ENCODE measurements around the gene PLS3.

Gene PLS3

GRCh38 chrX:115573185-115573584 lies 12.2 kb downstream of the PLS3 start:
- DNase-seq = no peak

- no peak for DNase-seq
These were observed 15.7 kb downstream of the PLS3 start for GRCh38 chrX:115576676-115577075.

GRCh38 chrX:115579327-115579726 lies 18.4 kb downstream of the PLS3 start:
- DNase-seq = no peak

GRCh38 chrX:115579786-115580294 lies 18.9 kb downstream of the PLS3 start:
- no peak for DNase-seq

- DNase-seq = no peak
These were observed 21.0 kb downstream of the PLS3 start for GRCh38 chrX:115581759-115582615.

GRCh38 chrX:115582616-115583495 lies 21.9 kb downstream of the PLS3 start:
- DNase-seq = no peak

GRCh38 chrX:115583496-115584004 lies 22.6 kb downstream of the PLS3 start:
- DNase-seq = no peak

- no peak for DNase-seq
These were observed 23.7 kb downstream of the PLS3 start for GRCh38 chrX:115584696-115585095.

- no peak for DNase-seq
These were observed 27.2 kb downstream of the PLS3 start for GRCh38 chrX:115588179-115588578.

GRCh38 chrX:115589419-115589818 lies 28.4 kb downstream of the PLS3 start:
- no peak for DNase-seq

GRCh38 chrX:115591420-115591819 lies 30.4 kb downstream of the PLS3 start:
- no peak for DNase-seq

- DNase-seq = no peak
These were observed 31.2 kb downstream of the PLS3 start for GRCh38 chrX:115591856-115592842.

- DNase-seq = no peak
These were observed 32.2 kb downstream of the PLS3 start for GRCh38 chrX:115592997-115593734.

GRCh38 chrX:115595049-115595448 lies 34.1 kb downstream of the PLS3 start:
- no peak for DNase-seq

GRCh38 chrX:115598556-115598955 lies 37.6 kb downstream of the PLS3 start:
- DNase-seq = no peak

GRCh38 chrX:115602308-115602707 lies 41.3 kb downstream of the PLS3 start:
- DNase-seq = no peak

- DNase-seq = no peak
These were observed 41.9 kb downstream of the PLS3 start for GRCh38 chrX:115602729-115603389.

GRCh38 chrX:115603534-115604074 lies 42.6 kb downstream of the PLS3 start:
- no peak for DNase-seq

GRCh38 chrX:115606861-115607260 lies 45.9 kb downstream of the PLS3 start:
- DNase-seq = no peak

GRCh38 chrX:115609621-115610020 lies 48.6 kb downstream of the PLS3 start:
- DNase-seq = no peak
